SK-N-DZ (cell line): ENCODE results near the gene SMCO1. TPM values are rescaled to one million over a fixed set of nuclear protein-coding genes. Genes with fewer than 3 reads are reported as not detected.
"Not testable (repeated sequence)": the region's sequence is repeated elsewhere in the genome, so short reads cannot be mapped to it uniquely, and the experiment has no call there.

Experiments used
- DNase-seq: peaks from one replicate; pipeline ENCODE4 v3.0.0-alpha.2; 2015; ENCODE audit warnings: low spot score
- polyA plus RNA-seq, 2 experiments: library from polyadenylated mRNA; depleted of rRNA; stranded (reverse); fragments of >200 nt; gene quantifications; 2 replicates each; pipeline ENCODE4 v1.2.3, GENCODE V29; 2014

SMCO1 gene
- polyA plus RNA-seq (2014; cell fraction: cytosol; rRNA removed), result not detected in 2 replicates
- not detected in 2 replicates for polyA plus RNA-seq (2014; cell fraction: nucleus; rRNA removed)

- no peak for DNase-seq
Measured at GRCh38 chr3:196514913-196515621, at the start of gene SMCO1. Gene SMCO1 (minus strand): TSS chr3:196515346. CDS start chr3:196515209, 137 bp downstream.

- no peak for DNase-seq
Measured at GRCh38 chr3:196563721-196564225, 48.6 kb upstream of the SMCO1 start.

GRCh38 chr3:196559826-196560225 is 44.7 kb upstream of the SMCO1 start:
- no peak for DNase-seq

- no peak for DNase-seq
Measured at GRCh38 chr3:196558476-196558875, 43.3 kb upstream of the SMCO1 start.

GRCh38 chr3:196557236-196557635 is 42.1 kb upstream of the SMCO1 start:
- DNase-seq, result no peak

GRCh38 chr3:196555295-196555694 is 40.1 kb upstream of the SMCO1 start:
- no peak for DNase-seq

- no peak for DNase-seq
Measured at GRCh38 chr3:196554205-196554604, 39.1 kb upstream of the SMCO1 start.

GRCh38 chr3:196553551-196553950 is 38.4 kb upstream of the SMCO1 start:
- DNase-seq, result no peak

- DNase-seq, result no peak
Measured at GRCh38 chr3:196552253-196552652, 37.1 kb upstream of the SMCO1 start.

GRCh38 chr3:196550172-196550571 is 35.0 kb upstream of the SMCO1 start:
- DNase-seq, result not testable (repeated sequence)

- not testable (repeated sequence) for DNase-seq
Measured at GRCh38 chr3:196549312-196549711, 34.2 kb upstream of the SMCO1 start.

- no peak for DNase-seq
Measured at GRCh38 chr3:196547067-196547466, 31.9 kb upstream of the SMCO1 start.

- no peak for DNase-seq
Measured at GRCh38 chr3:196546537-196546936, 31.4 kb upstream of the SMCO1 start.

- no peak for DNase-seq
Measured at GRCh38 chr3:196544491-196544992, 29.4 kb upstream of the SMCO1 start.

- DNase-seq, result no peak
Measured at GRCh38 chr3:196541684-196542445, 26.7 kb upstream of the SMCO1 start.

GRCh38 chr3:196537319-196537984 is 22.3 kb upstream of the SMCO1 start:
- DNase-seq, result no peak

GRCh38 chr3:196533260-196533681 is 18.1 kb upstream of the SMCO1 start:
- DNase-seq, result no peak

- DNase-seq, result no peak
Measured at GRCh38 chr3:196531418-196531817, 16.3 kb upstream of the SMCO1 start.

- peak; percentile 46 for DNase-seq
Measured at GRCh38 chr3:196528639-196529233, 13.6 kb upstream of the SMCO1 start.

- DNase-seq, result no peak
Measured at GRCh38 chr3:196525141-196525540, 10.0 kb upstream of the SMCO1 start.

- no peak for DNase-seq
Measured at GRCh38 chr3:196524527-196524926, 9.4 kb upstream of the SMCO1 start.
